Stimulated activated CD8-positive, alpha-beta memory T cell treated with anti-CD3 and anti-CD28 coated beads, Interleukin-15, amount 100 ng/mL, for 48 hours (primary cell): ENCODE results near the gene AVL9.
"Not testable (repeated sequence)": the region's sequence is repeated elsewhere in the genome, so short reads cannot be mapped to it uniquely, and the experiment has no call there.

Experiments
- DNase-seq, 2 donors: peaks; one replicate each; pipeline ENCODE4 v3.0.0-alpha.2; 2020; ENCODE audit warnings: low read depth in 2 of 2

AVL9 gene

GRCh38 chr7:32637611-32638010, 142.3 kb downstream of the AVL9 start:
- not testable (repeated sequence) for DNase-seq
